Mucosa of descending colon (tissue), 3 donors: ENCODE data around the gene UCHL1. TPM values are rescaled to one million over a fixed set of nuclear protein-coding genes. Genes with fewer than 3 reads are reported as not detected.
A peak's percentile ranks its signal among the peaks of the same experiment; 100 is the strongest.

Experiments used
- ATAC-seq: fragments of 200-7000 bp; cut with Tn5 transposase; one replicate; pipeline ENCODE4 v1.9.1; 2020; ENCODE audit warnings: mild to moderate bottlenecking, moderate library complexity
- DNase-seq, 3 donors: peaks; one replicate each; pipeline ENCODE4 v3.0.0-alpha.2; 2020
- H3K36me3 ChIP-seq: fragments of 200-600 bp; one replicate; pipeline ENCODE4 v1.8.0; 2021; ENCODE audit warnings: low read depth, mild to moderate bottlenecking
- H3K4me1 ChIP-seq: fragments of 200-600 bp; one replicate; pipeline ENCODE4 v1.8.0; 2021; ENCODE audit warnings: low read depth, mild to moderate bottlenecking
- H3K4me3 ChIP-seq: fragments of 200-600 bp; one replicate; pipeline ENCODE4 v1.8.0; 2021; ENCODE audit warnings: mild to moderate bottlenecking
- H3K9me3 ChIP-seq: fragments of 200-600 bp; one replicate; pipeline ENCODE4 v1.8.0; 2021; ENCODE audit warnings: mild to moderate bottlenecking
- CTCF ChIP-seq: fragments of 200-600 bp; IDR thresholded peaks from one replicate; pipeline ENCODE4 v1.8.0; 2022; ENCODE audit warnings: antibody characterized with exemption, mild to moderate bottlenecking
- intact Hi-C, 2 donors: fragments of 100-400 bp; cut with DNase I in 1 of 2; cut with micrococcal nuclease in 1 of 2; formaldehyde crosslinking; loops; one replicate each; pipeline versions ENCODE4 v1.11.0 to v1.11.1; 2022; cut with DNase I, micrococcal nuclease
- long read RNA-seq, 2 donors: library from polyadenylated mRNA; unstranded; transcript quantifications; one replicate each; pipeline ENCODE4 v2.0.0, GENCODE V29; 2019 to 2021
- total RNA-seq, 3 donors: library from RNA; stranded (reverse); fragmentation: NEBNext Ultra II Directional in 2 of 3; extraction: Animal tissue kit (Norgen Biotek cat#: 25700) in 2 of 3; gene quantifications; one replicate each; pipeline versions ENCODE4 v1.2.1 to v1.2.4, GENCODE V29; 2021 to 2023
- donor health status: DM: no; HTN: no; CAD: no; lungs with moderate emphysema.
- donor health status: DM: no; HTN: no; CAD: no.
- donor health status: DM: no; HTN: yes; CAD: no.

The UCHL1 gene
- 10 to 100 TPM in 2 of 3 donors, 1 to 10 TPM in 1; 4.1 to 76.0 (median 11.1) TPM for total RNA-seq
- long read RNA-seq, donor 1, transcript UCHL1-209 (8 exons, 1,119 nt): major isoform, 39 of 45 reads
- long read RNA-seq, donor 1, partial matches to known transcripts: 1 of 45 reads
- long read RNA-seq, donor 1, other reads (novel, unspliced or antisense): 1 of 45 reads
- long read RNA-seq, donor 2, transcript UCHL1-209 (8 exons, 1,119 nt): major isoform, 14 of 16 reads
- long read RNA-seq, donor 2, partial matches to known transcripts: 1 of 16 reads
- long read RNA-seq, donor 2, other reads (novel, unspliced or antisense): 0 of 16 reads

GRCh38 chr4:41256740-41257256 is at the start of gene UCHL1:
Gene UCHL1 (plus strand): TSS chr4:41256928. CDS start chr4:41256977, 49 bp downstream.
- no peaks in the 10 kb centered on the region for H3K9me3 ChIP-seq
- peaks cover 15% of the 10 kb centered on the region for H3K4me1 ChIP-seq
- ATAC-seq (peak; percentile 57), DNase-seq (peak in 2 of 3 donors; percentile 31 to 51)
- TF ChIP-seq CTCF: no peak
- no peaks in the 10 kb centered on the region for H3K36me3 ChIP-seq
- intact Hi-C loops: no loop called here
- no peak within 1 kb of the TSS for H3K4me3 ChIP-seq

- Histone ChIP-seq H3K4me3 (no peak overlapping the region), H3K36me3 (no peaks in the 10 kb centered on the region), H3K9me3 (no peaks in the 10 kb centered on the region), H3K4me1 (peaks cover 13% of the 10 kb centered on the region)
- no peak for DNase-seq
- no peak for TF ChIP-seq CTCF
- ATAC-seq: no peak
- intact Hi-C loops: no loop called here
Measured at GRCh38 chr4:41207291-41207831, 49.4 kb upstream of the UCHL1 start.

GRCh38 chr4:41209187-41209586 is 47.5 kb upstream of the UCHL1 start:
- no peak for TF ChIP-seq CTCF
- H3K9me3 ChIP-seq: no peaks in the 10 kb centered on the region
- no peak overlapping the region for H3K4me3 ChIP-seq
- peak in 2 of 3 donors; percentile 64 to 67 for DNase-seq
- intact Hi-C loops: no loop called here
- H3K4me1 ChIP-seq: peaks cover 6% of the 10 kb centered on the region
- H3K36me3 ChIP-seq: no peaks in the 10 kb centered on the region
- ATAC-seq: peak; percentile 86

GRCh38 chr4:41209901-41210300 is 46.8 kb upstream of the UCHL1 start:
- DNase-seq (peak in 2 of 3 donors; percentile 12 to 44), ATAC-seq (peak; percentile 4)
- peaks cover 6% of the 10 kb centered on the region for H3K4me1 ChIP-seq
- no peak overlapping the region for H3K4me3 ChIP-seq
- intact Hi-C loops: loop anchor here in 1 of 2 donors (10.0 kb wide), 1 partner anchor 235 kb away; no protein-coding TSS in a partner anchor
- no peaks in the 10 kb centered on the region for H3K36me3 ChIP-seq
- TF ChIP-seq CTCF: no peak
- no peaks in the 10 kb centered on the region for H3K9me3 ChIP-seq

- intact Hi-C loops: loop anchor here (2.0 to 10.0 kb wide), 2 partner anchors 231 to 237 kb away; no protein-coding TSS in a partner anchor
- Histone ChIP-seq H3K9me3 (no peaks in the 10 kb centered on the region), H3K36me3 (no peaks in the 10 kb centered on the region), H3K4me1 (peaks cover 10% of the 10 kb centered on the region), H3K4me3 (no peak overlapping the region)
- DNase-seq (no peak), ATAC-seq (no peak)
- TF ChIP-seq CTCF: no peak
Measured at GRCh38 chr4:41211951-41212615, 44.6 kb upstream of the UCHL1 start.
